ENCODE data around the gene RBMY1F.
"Not testable (repeated sequence)": the region's sequence is repeated elsewhere in the genome, so short reads cannot be mapped to it uniquely, and the experiment has no call there.

The RBMY1F gene

GRCh38 chrY:22182823-22183222 lies at the start of gene RBMY1F:
TSS of gene RBMY1F (minus strand) at chrY:22182923. CDS start at chrY:22180969, 1,954 bp downstream.
- not testable (repeated sequence) for DNase-seq

DNA sequence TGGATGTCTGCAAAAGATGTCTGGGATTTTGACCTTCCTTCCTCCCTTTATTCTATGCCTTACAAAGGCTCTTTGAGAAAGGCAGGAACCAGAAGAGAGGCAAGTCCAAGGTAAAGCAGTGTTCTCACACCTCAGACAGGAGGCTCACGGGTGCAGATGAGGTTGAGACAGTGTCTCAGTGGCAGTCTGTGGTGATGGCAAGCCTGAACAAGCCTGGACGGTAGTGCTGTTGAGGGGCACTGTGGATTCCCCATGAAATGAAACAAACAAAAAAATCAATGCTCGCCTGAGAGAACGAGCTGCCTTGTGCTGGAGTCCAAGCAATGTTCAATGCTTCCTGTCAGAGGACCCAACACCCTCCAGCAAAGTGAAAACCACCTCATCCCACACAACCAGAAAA lies 31.6 kb downstream of the RBMY1F start:
- not testable (repeated sequence) for DNase-seq

DNA sequence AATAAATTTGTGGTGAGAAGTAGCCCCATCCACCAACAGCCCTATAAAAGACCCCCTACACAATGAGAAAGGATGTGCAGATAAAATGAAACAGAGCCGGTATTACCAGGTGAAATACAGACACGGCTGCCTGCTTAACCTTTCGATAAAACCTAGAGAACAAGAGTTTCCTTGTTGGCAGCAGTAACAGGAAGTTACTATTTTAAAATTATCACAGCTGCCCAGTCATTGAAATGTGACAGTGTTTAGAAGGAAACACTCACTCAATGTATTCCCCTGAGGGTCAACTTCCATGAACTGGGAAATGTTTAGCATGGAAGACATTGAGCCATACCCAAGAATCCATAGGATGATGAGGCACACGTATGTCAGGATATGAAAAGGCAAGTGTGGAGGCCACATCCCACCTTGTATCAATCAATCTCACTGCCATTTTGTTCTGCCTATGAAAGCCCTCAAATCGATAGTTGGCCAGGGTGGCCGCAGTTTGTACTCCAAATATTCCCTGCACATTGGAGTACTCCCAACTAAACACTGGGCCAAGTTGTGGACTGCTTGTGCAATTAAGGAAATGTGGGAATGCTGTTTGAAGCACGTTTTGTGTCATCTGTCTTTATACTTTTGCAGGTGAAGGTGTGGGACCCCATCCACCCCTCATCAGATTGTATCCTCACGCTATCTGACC lies 41.6 kb downstream of the RBMY1F start:
- DNase-seq: not testable (repeated sequence)

GRCh38 chrY:22134719-22135118 lies 48.0 kb downstream of the RBMY1F start:
- DNase-seq: not testable (repeated sequence)

GRCh38 chrY:22130494-22130893 lies 52.2 kb downstream of the RBMY1F start:
- DNase-seq: not testable (repeated sequence)
